Suprapubic skin (tissue), 4 donors: ENCODE measurements around the gene DCTN2. TPM values are rescaled to one million over a fixed set of nuclear protein-coding genes. Genes with fewer than 3 reads are reported as not detected.
"Not testable (repeated sequence)": the region's sequence is repeated elsewhere in the genome, so short reads cannot be mapped to it uniquely, and the experiment has no call there.

Experiments used
- DNase-seq, 2 donors: peaks; one replicate each; pipeline ENCODE4 v3.0.0-alpha.2; 2019; ENCODE audit warnings: low spot score in 2 of 2
- H3K27ac ChIP-seq: fragments of 200-600 bp; sonication (generic); one replicate; pipeline ENCODE4 v1.5.1; 2019
- H3K27me3 ChIP-seq: fragments of 200-600 bp; sonication (generic); one replicate; pipeline ENCODE4 v1.5.1; 2019
- H3K36me3 ChIP-seq: fragments of 200-600 bp; sonication (generic); one replicate; pipeline ENCODE4 v1.5.1; 2019
- H3K4me1 ChIP-seq: fragments of 200-600 bp; sonication (generic); one replicate; pipeline ENCODE4 v1.5.1; 2019
- H3K4me3 ChIP-seq: fragments of 200-600 bp; sonication (generic); one replicate; pipeline ENCODE4 v1.5.1; 2019; ENCODE audit warnings: mild to moderate bottlenecking
- H3K9me3 ChIP-seq: fragments of 200-600 bp; sonication (generic); one replicate; pipeline ENCODE4 v1.5.1; 2019
- EP300 ChIP-seq: sonication (generic); formaldehyde crosslinking; IDR thresholded peaks from one replicate; pipeline ENCODE4 v1.6.1; 2017; ENCODE audit warnings: antibody characterized with exemption
- POLR2A ChIP-seq, 2 donors: fragments of 450-650 bp; IDR thresholded peaks; one replicate each; pipeline ENCODE4 v1.6.1; 2017; ENCODE audit warnings: antibody characterized with exemption in 2 of 2, mild to moderate bottlenecking in 2 of 2, moderate library complexity in 2 of 2
- POLR2AphosphoS5 ChIP-seq, 3 donors: sonication (generic); formaldehyde crosslinking; IDR thresholded peaks; one replicate each; pipeline ENCODE4 v1.6.1; 2017; ENCODE audit warnings: antibody characterized with exemption in 3 of 3
- WGBS: methylation state at CpG from one replicate; pipeline ENCODE4 v1.1.5; 2018; 5-methylcytosine and 5-hydroxymethylcytosine counted together
- total RNA-seq, 4 donors: library from RNA; depleted of rRNA; stranded (reverse); fragments of >200 nt; gene quantifications; one replicate each; pipeline ENCODE4 v1.1.0, GENCODE V29; 2016
- TF ChIP-seq, protein P1 (sequence below), 2 donors: fragments of 200-600 bp in 1 of 2; fragments of 450-650 bp in 1 of 2; sonication (generic) in 1 of 2; IDR thresholded peaks; one replicate each; pipeline ENCODE4 v1.5.1; 2016 to 2019; ENCODE audit warnings: antibody characterized with exemption in 2 of 2, mild to moderate bottlenecking in 1 of 2, moderate library complexity in 1 of 2

Gene DCTN2
- total RNA-seq, 4 donors from 2014 or later, result 152 to 242 (median 185) TPM

- Histone ChIP-seq H3K9me3 (no peaks in the 10 kb centered on the region), H3K4me3 (peak within 1 kb of the TSS; percentile 82), H3K27me3 (peaks cover 7% of the 10 kb centered on the region), H3K27ac (peak within 1 kb of the TSS; percentile 65), H3K36me3 (peaks cover 17% of the 10 kb centered on the region), H3K4me1 (peaks cover 27% of the 10 kb centered on the region)
- TF ChIP-seq POLR2AphosphoS5 (IDR thresholded peaks at IDR 0.05), result no peak
- TF ChIP-seq POLR2A (IDR thresholded peaks at IDR 0.05), result no peak
- TF ChIP-seq, protein P1, sequence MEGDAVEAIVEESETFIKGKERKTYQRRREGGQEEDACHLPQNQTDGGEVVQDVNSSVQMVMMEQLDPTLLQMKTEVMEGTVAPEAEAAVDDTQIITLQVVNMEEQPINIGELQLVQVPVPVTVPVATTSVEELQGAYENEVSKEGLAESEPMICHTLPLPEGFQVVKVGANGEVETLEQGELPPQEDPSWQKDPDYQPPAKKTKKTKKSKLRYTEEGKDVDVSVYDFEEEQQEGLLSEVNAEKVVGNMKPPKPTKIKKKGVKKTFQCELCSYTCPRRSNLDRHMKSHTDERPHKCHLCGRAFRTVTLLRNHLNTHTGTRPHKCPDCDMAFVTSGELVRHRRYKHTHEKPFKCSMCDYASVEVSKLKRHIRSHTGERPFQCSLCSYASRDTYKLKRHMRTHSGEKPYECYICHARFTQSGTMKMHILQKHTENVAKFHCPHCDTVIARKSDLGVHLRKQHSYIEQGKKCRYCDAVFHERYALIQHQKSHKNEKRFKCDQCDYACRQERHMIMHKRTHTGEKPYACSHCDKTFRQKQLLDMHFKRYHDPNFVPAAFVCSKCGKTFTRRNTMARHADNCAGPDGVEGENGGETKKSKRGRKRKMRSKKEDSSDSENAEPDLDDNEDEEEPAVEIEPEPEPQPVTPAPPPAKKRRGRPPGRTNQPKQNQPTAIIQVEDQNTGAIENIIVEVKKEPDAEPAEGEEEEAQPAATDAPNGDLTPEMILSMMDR (IDR thresholded peaks at IDR 0.05), result no peak
- no peak for TF ChIP-seq EP300
- DNase-seq, result peak; percentile 78 to 85
- WGBS, result 1% methylated on average over 30 of the region's 69 CpGs
Measured at GRCh38 chr12:57590864-57591781, 44.1 kb upstream of the DCTN2 start, which contains the start of gene PIP4K2C. Gene PIP4K2C (plus strand): TSS chr12:57591192. CDS start chr12:57591290, 98 bp downstream.

DNA sequence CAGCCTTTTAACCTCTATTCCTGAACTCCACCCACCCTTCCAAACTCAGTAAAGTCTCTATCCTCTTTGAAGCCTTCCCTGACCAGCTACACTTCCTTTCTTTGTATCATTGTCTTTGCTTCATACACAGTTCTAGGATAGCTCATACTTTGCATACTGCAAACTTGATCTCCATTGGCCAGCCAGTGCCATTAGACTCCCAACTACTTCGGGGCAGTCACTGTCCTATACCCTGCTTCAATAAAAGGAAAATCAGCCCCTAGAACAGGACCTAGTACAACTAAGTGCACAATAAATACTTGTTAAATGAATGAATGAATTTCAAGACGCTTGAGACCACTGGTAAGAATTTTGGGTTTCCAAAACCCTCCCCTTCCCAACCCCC lies 43.5 kb upstream of the DCTN2 start:
- Histone ChIP-seq H3K27ac (no peak overlapping the region), H3K9me3 (no peaks in the 10 kb centered on the region), H3K4me1 (peaks cover 27% of the 10 kb centered on the region), H3K4me3 (peak overlapping the region; percentile 82), H3K27me3 (peaks cover 7% of the 10 kb centered on the region), H3K36me3 (peaks cover 10% of the 10 kb centered on the region)
- 12% methylated on average over 2 of the region's 2 CpGs for WGBS
- no peak for DNase-seq
- TF ChIP-seq POLR2AphosphoS5 (IDR thresholded peaks at IDR 0.05) (no peak), EP300 (no peak), POLR2A (IDR thresholded peaks at IDR 0.05) (no peak)
- TF ChIP-seq, protein P1 (IDR thresholded peaks at IDR 0.05), result no peak

DNA sequence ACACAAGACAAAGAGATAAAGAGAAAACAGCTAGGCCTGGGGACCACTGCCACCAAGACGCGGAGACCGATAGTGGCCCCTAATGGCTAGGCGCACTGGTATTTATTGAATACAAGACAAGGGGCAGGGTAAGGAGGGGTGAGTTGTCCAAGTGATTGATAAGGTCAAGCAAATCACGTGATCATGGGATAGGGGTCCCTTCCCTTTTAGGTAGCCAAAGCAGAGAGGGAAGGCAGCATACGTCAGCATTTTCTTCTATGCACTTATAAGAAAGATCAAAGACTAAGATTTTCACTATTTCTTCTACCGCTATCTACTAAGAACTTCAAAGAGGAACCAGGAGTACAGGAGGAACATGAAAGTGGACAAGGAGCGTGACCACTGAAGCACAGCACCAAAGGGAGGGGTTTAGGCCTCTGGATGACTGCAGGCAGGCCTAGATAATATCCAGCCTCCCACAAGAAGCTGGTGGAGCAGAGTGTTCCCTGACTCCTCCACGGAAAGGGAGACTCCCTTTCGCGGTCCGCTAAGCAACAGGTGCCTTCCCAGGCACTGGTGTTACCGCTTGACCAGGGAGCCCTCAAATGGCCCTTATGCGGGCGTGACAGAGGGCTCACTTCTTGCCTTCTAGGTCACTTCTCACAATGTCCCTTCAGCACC lies 42.1 kb upstream of the DCTN2 start:
- H3K27me3 ChIP-seq, H3K4me3 ChIP-seq, H3K27ac ChIP-seq, DNase-seq, H3K9me3 ChIP-seq, H3K36me3 ChIP-seq: not testable (repeated sequence)
- WGBS, result 96% methylated on average over 15 of the region's 15 CpGs
- H3K4me1 ChIP-seq, result peaks cover 27% of the 10 kb centered on the region

DNA sequence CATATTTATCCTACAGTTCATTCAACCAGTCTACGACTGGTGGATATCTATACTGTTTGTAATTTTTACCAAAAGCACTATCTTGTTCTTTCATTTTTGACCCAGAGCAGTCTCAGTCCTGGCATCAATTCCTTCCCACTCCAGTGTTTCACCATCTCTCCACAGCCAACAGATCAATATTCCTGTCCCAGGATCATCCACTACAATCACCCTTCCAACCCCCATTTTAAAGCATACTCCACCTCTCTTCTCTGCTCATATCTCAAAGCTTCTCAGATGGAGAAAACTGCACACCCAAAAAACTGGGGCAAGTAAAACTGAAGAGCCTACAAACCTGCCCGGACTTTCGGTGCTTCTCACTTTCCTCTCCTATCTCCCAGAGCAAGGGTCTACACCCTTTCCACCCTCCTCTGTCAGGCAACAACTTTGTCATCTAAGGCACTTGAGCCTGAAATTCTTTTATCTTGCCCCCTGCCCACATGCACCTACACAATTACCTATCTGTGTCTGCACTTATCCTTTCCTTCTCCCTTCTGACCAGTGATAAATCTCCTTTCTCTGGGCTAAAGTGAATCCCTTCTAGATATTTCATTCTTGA lies 39.9 kb upstream of the DCTN2 start:
- H3K4me3 ChIP-seq, result no peak overlapping the region
- H3K36me3 ChIP-seq, result no peaks in the 10 kb centered on the region
- H3K9me3 ChIP-seq, result no peaks in the 10 kb centered on the region
- H3K4me1 ChIP-seq, result peaks cover 15% of the 10 kb centered on the region
- 90% methylated on average over 3 of the region's 3 CpGs for WGBS
- H3K27ac ChIP-seq, result no peak overlapping the region
- TF ChIP-seq, protein P1 (IDR thresholded peaks at IDR 0.05), result no peak
- TF ChIP-seq EP300 (no peak), POLR2A (IDR thresholded peaks at IDR 0.05) (no peak), POLR2AphosphoS5 (IDR thresholded peaks at IDR 0.05) (no peak)
- no peak for DNase-seq
- H3K27me3 ChIP-seq, result peaks cover 7% of the 10 kb centered on the region

DNA sequence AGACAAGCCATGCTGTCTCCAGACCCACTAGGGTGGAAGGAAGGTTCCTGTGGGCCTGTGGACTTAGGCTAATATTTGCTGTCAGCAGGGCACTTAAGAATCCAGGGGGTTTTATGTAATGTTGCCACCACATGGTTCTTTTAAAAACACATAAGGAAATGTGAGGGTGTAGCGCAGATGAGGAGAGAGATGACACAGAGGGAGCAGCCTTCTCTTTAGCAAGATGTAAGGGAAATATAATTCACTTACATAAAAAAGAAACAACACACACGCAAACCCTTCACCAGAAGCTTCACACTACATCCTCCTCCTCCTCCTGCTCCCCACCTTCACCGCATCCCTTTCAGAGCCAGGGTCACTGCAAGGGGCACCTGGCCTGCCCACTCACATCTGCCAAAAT lies 39.1 kb upstream of the DCTN2 start:
- Histone ChIP-seq H3K27ac (no peak overlapping the region), H3K36me3 (no peaks in the 10 kb centered on the region), H3K27me3 (peaks cover 12% of the 10 kb centered on the region), H3K9me3 (no peaks in the 10 kb centered on the region), H3K4me3 (no peak overlapping the region), H3K4me1 (peaks cover 8% of the 10 kb centered on the region)
- no peak for DNase-seq
- WGBS, result 91% methylated on average over 3 of the region's 3 CpGs
- TF ChIP-seq, protein P1 (IDR thresholded peaks at IDR 0.05), result no peak
- TF ChIP-seq EP300 (no peak), POLR2A (IDR thresholded peaks at IDR 0.05) (no peak), POLR2AphosphoS5 (IDR thresholded peaks at IDR 0.05) (no peak)
